ELF-1 (cell line): ENCODE measurements around the gene GEMIN7.
A peak's percentile ranks its signal among the peaks of the same experiment; 100 is the strongest.

ENCODE experiments used
- DNase-seq: peaks from one replicate; pipeline ENCODE4 v3.0.0-alpha.2; 2016; ENCODE audit warnings: low read depth, low spot score

GEMIN7 gene

GRCh38 chr19:45090034-45090433, 11.0 kb downstream of the GEMIN7 start:
- DNase-seq: peak; percentile 96

- DNase-seq: no peak
Measured at GRCh38 chr19:45090606-45091005, 11.5 kb downstream of the GEMIN7 start.

GRCh38 chr19:45091031-45091923, 12.2 kb downstream of the GEMIN7 start:
- DNase-seq: peak; percentile 99

GRCh38 chr19:45092747-45093678, 14.0 kb downstream of the GEMIN7 start, which contains the start of gene PPP1R37:
TSS of gene PPP1R37 (plus strand) at chr19:45093179. CDS start at chr19:45093326, 147 bp downstream.
- peak; percentile 97 for DNase-seq

- no peak for DNase-seq
Measured at GRCh38 chr19:45094137-45094536, 15.1 kb downstream of the GEMIN7 start.

- no peak for DNase-seq
Measured at GRCh38 chr19:45094707-45095106, 15.6 kb downstream of the GEMIN7 start.

GRCh38 chr19:45095496-45096413, 16.7 kb downstream of the GEMIN7 start:
- DNase-seq: no peak

GRCh38 chr19:45096700-45097099, 17.6 kb downstream of the GEMIN7 start:
- DNase-seq: no peak

GRCh38 chr19:45097450-45097775, 18.4 kb downstream of the GEMIN7 start:
- DNase-seq: no peak

GRCh38 chr19:45097776-45098520, 18.9 kb downstream of the GEMIN7 start:
- peak; percentile 78 for DNase-seq

GRCh38 chr19:45098521-45099466, 19.7 kb downstream of the GEMIN7 start:
- no peak for DNase-seq

- no peak for DNase-seq
Measured at GRCh38 chr19:45099467-45100191, 20.6 kb downstream of the GEMIN7 start.

- no peak for DNase-seq
Measured at GRCh38 chr19:45100201-45100600, 21.1 kb downstream of the GEMIN7 start.

- no peak for DNase-seq
Measured at GRCh38 chr19:45100846-45101252, 21.8 kb downstream of the GEMIN7 start.

GRCh38 chr19:45101806-45102205, 22.7 kb downstream of the GEMIN7 start:
- DNase-seq: no peak

GRCh38 chr19:45102481-45102880, 23.4 kb downstream of the GEMIN7 start:
- no peak for DNase-seq

GRCh38 chr19:45103156-45103507, 24.1 kb downstream of the GEMIN7 start:
- DNase-seq: peak; percentile 53

- no peak for DNase-seq
Measured at GRCh38 chr19:45103508-45104319, 24.7 kb downstream of the GEMIN7 start.
